H1 (cell line): ENCODE data around the gene PRR5L. TPM values are rescaled to one million over a fixed set of nuclear protein-coding genes. Genes with fewer than 3 reads are reported as not detected.

Experiments
- CTCF ChIA-PET: fragments of 300-600 bp; sonication (Branson Sonifier 250); formaldehyde crosslinking; loops from one replicate; lab custom pipeline; 2021; ENCODE audit not compliant: partially characterized antibody; lab: Charles Lee
- POLR2A ChIA-PET: fragments of 300-600 bp; sonication (Branson Sonifier 250); formaldehyde crosslinking; loops from one replicate; lab custom pipeline; 2021; ENCODE audit warnings: inconsistent platforms; ENCODE audit not compliant: partially characterized antibody; lab: Charles Lee
- DNase-seq, 2 experiments: peaks; one replicate each; pipeline versions ENCODE4 v3.0.0 to v3.0.0-alpha.2; 2010 to 2022; ENCODE audit warnings: low spot score in 2 of 2, low read depth in 1 of 2, mixed read lengths in 1 of 2
- FAIRE-seq: peaks from 2 replicates; lab custom pipeline; 2011; peaks lifted over from hg19 to GRCh38; lab: Jason Lieb, UNC
- H2AFZ ChIP-seq: 2 replicates; pipeline ENCODE4 v1.8.1; 2012; ENCODE audit warnings: low read length, inconsistent platforms
- H2AK5ac ChIP-seq: 2 replicates; pipeline ENCODE4 v1.6.1; 2013; ENCODE audit warnings: low read depth, low read length
- H2BK120ac ChIP-seq: replicated peaks from 2 replicates; pipeline ENCODE3; 2013; ENCODE audit warnings: low read depth, low read length, inconsistent platforms
- H2BK12ac ChIP-seq: 2 replicates; pipeline ENCODE4 v1.6.1; 2013; ENCODE audit warnings: low read depth, low read length
- H2BK15ac ChIP-seq: 2 replicates; pipeline ENCODE4 v1.6.1; 2013; ENCODE audit warnings: low read length
- H2BK20ac ChIP-seq: 2 replicates; pipeline ENCODE4 v1.6.1; 2013; ENCODE audit warnings: low read length
- H2BK5ac ChIP-seq: 2 replicates; pipeline ENCODE4 v1.6.1; 2013; ENCODE audit warnings: low read depth, low read length
- H3K14ac ChIP-seq: 2 replicates; pipeline ENCODE4 v1.6.1; 2013; ENCODE audit warnings: inconsistent platforms; ENCODE audit not compliant: insufficient read length
- H3K18ac ChIP-seq: 2 replicates; pipeline ENCODE4 v1.6.1; 2013; ENCODE audit warnings: low read length; ENCODE audit errors: extremely low read depth
- H3K23ac ChIP-seq: 2 replicates; pipeline ENCODE4 v1.6.1; 2013; ENCODE audit warnings: inconsistent platforms; ENCODE audit not compliant: insufficient read length
- H3K23me2 ChIP-seq: 2 replicates; pipeline ENCODE4 v1.6.1; 2013; ENCODE audit warnings: low read depth, low read length
- H3K27ac ChIP-seq: 2 replicates; pipeline ENCODE4 v1.6.1; 2011; ENCODE audit warnings: low read depth, low read length, inconsistent platforms
- H3K27me3 ChIP-seq, 4 experiments: replicated peaks in 1 of 4; 1 replicate in 1 of 4; 2 replicates in 3 of 4; pipeline versions ENCODE4 v1.6.1 to v1.8.1; 2011 to 2013; ENCODE audit warnings: low read length in 3 of 4, mild to moderate bottlenecking in 3 of 4, inconsistent platforms in 2 of 4, mixed read lengths in 2 of 4, moderate library complexity in 1 of 4; ENCODE audit not compliant: control insufficient read depth in 3 of 4, insufficient read depth in 3 of 4; ENCODE audit errors: extremely low read depth in 1 of 4
- H3K36me3 ChIP-seq, 4 experiments: 2 replicates each; pipeline versions ENCODE4 v1.6.1 to v1.8.1; 2011 to 2013; ENCODE audit warnings: mild to moderate bottlenecking in 4 of 4, low read length in 3 of 4, moderate library complexity in 2 of 4, control low read depth in 1 of 4, inconsistent platforms in 1 of 4; ENCODE audit not compliant: insufficient read depth in 4 of 4, control insufficient read depth in 2 of 4
- H3K4ac ChIP-seq: replicated peaks from 2 replicates; pipeline ENCODE3; 2013; ENCODE audit warnings: low read length, low read depth, mixed read lengths, inconsistent platforms; ENCODE audit not compliant: insufficient read length
- H3K4me1 ChIP-seq, 4 experiments: replicated peaks in 1 of 4; 1 replicate in 1 of 4; 2 replicates in 3 of 4; pipeline versions ENCODE4 v1.6.1 to v1.8.1; 2011 to 2013; ENCODE audit warnings: low read length in 3 of 4, inconsistent platforms in 2 of 4, mixed read lengths in 1 of 4; ENCODE audit not compliant: insufficient read depth in 4 of 4, control insufficient read depth in 3 of 4
- H3K4me2 ChIP-seq, 2 experiments: 2 replicates each; pipeline versions ENCODE4 v1.6.1 to v1.8.1; 2011 to 2013; ENCODE audit warnings: low read depth in 2 of 2, low read length in 2 of 2, control low read depth in 1 of 2, inconsistent platforms in 1 of 2, mild to moderate bottlenecking in 1 of 2; ENCODE audit not compliant: insufficient read depth in 1 of 2
- H3K4me3 ChIP-seq, 4 experiments: fragments of 200-600, 300-600 bp in 1 of 4; sonication (generic), shearing (Covaris generic), sonication (Bioruptor Twin) in 1 of 4; 2 replicates each; pipeline versions ENCODE4 v1.5.1 to v1.8.1; 2011 to 2016; ENCODE audit warnings: low read length in 4 of 4, low read depth in 3 of 4, control low read depth in 2 of 4, inconsistent platforms in 2 of 4, mild to moderate bottlenecking in 2 of 4, mixed read lengths in 1 of 4, moderate library complexity in 1 of 4; ENCODE audit not compliant: insufficient read depth in 2 of 4; ENCODE audit errors: extremely low read depth in 1 of 4
- H3K56ac ChIP-seq: replicated peaks from 2 replicates; pipeline ENCODE3; 2013; ENCODE audit warnings: low read depth, mild to moderate bottlenecking, mixed read lengths, low read length, inconsistent platforms; ENCODE audit not compliant: insufficient read length
- H3K79me1 ChIP-seq: 2 replicates; pipeline ENCODE4 v1.6.1; 2013; ENCODE audit warnings: low read depth, low read length, control low read depth
- H3K79me2 ChIP-seq, 2 experiments: 2 replicates each; pipeline versions ENCODE4 v1.6.1 to v1.8.1; 2012 to 2013; ENCODE audit warnings: low read length in 2 of 2, mild to moderate bottlenecking in 2 of 2, inconsistent platforms in 1 of 2; ENCODE audit not compliant: insufficient read depth in 2 of 2, control insufficient read depth in 1 of 2
- H3K9ac ChIP-seq, 4 experiments: replicated peaks in 1 of 4; 1 replicate in 1 of 4; 2 replicates in 3 of 4; pipeline versions ENCODE4 v1.6.1 to v1.8.1; 2011 to 2013; ENCODE audit warnings: low read depth in 3 of 4, low read length in 3 of 4, control low read depth in 2 of 4, mild to moderate bottlenecking in 2 of 4, moderate library complexity in 2 of 4, inconsistent platforms in 1 of 4; ENCODE audit errors: extremely low read depth in 1 of 4
- H3K9me3 ChIP-seq, 2 experiments: 2 replicates each; pipeline versions ENCODE4 v1.6.1 to v1.8.1; 2012 to 2013; ENCODE audit warnings: mild to moderate bottlenecking in 2 of 2, moderate library complexity in 2 of 2, control low read depth in 1 of 2, inconsistent platforms in 1 of 2, low read depth in 1 of 2, low read length in 1 of 2, mixed read lengths in 1 of 2; ENCODE audit not compliant: insufficient read depth in 2 of 2
- H4K20me1 ChIP-seq, 2 experiments: replicated peaks in 1 of 2; 2 replicates each; pipeline versions ENCODE3 to v1.8.1; 2011 to 2013; ENCODE audit warnings: inconsistent platforms in 2 of 2, low read length in 2 of 2, mild to moderate bottlenecking in 1 of 2; ENCODE audit not compliant: insufficient read depth in 2 of 2, control insufficient read depth in 1 of 2
- H4K5ac ChIP-seq: 2 replicates; pipeline ENCODE4 v1.6.1; 2013; ENCODE audit warnings: low read length, low read depth, mixed read lengths, inconsistent platforms; ENCODE audit not compliant: insufficient read length
- H4K8ac ChIP-seq: 2 replicates; pipeline ENCODE4 v1.8.0; 2013; ENCODE audit warnings: mild to moderate bottlenecking, moderate library complexity, low read length, inconsistent platforms; ENCODE audit not compliant: insufficient read depth; ENCODE audit errors: extremely low read depth
- H4K91ac ChIP-seq: replicated peaks from 2 replicates; pipeline ENCODE3; 2013; ENCODE audit warnings: low read length, mixed read lengths, inconsistent platforms; ENCODE audit not compliant: insufficient read length
- ASH2L ChIP-seq: fragments of 200-600, 300-600 bp; sonication (generic); IDR thresholded peaks from one replicate; pipeline ENCODE4 v1.7.1; 2017; ENCODE audit warnings: low read length
- BRCA1 ChIP-seq: IDR thresholded peaks from 2 replicates; pipeline ENCODE4 v1.6.1; 2012; ENCODE audit warnings: low read depth, low read length, improper control_type of control experiment
- E2F6 ChIP-seq: IDR thresholded peaks from 2 replicates; pipeline ENCODE4 v1.6.1; 2012; ENCODE audit warnings: inconsistent platforms
- JUND ChIP-seq: IDR thresholded peaks from 2 replicates; pipeline ENCODE4 v1.6.1; 2011; ENCODE audit warnings: mild to moderate bottlenecking, improper control_type of control experiment, low read length
- PHF8 ChIP-seq: fragments of 200-600 bp; sonication (generic); conservative IDR thresholded peaks from 2 replicates; pipeline ENCODE4 v1.7.1; 2012; ENCODE audit warnings: low read depth, mild to moderate bottlenecking, inconsistent platforms, low read length, moderate library complexity
- POLR2A ChIP-seq, 2 experiments: IDR thresholded peaks; 1 replicate in 1 of 2; 2 replicates in 1 of 2; pipeline ENCODE4 v1.6.1; 2011; ENCODE audit warnings: low read depth in 2 of 2, low read length in 2 of 2, mild to moderate bottlenecking in 2 of 2; ENCODE audit errors: control extremely low read depth in 1 of 2
- RAD21 ChIP-seq, 2 experiments: IDR thresholded peaks in 1 of 2; conservative IDR thresholded peaks in 1 of 2; 2 replicates each; pipeline ENCODE4 v1.6.1; 2011; ENCODE audit warnings: low read depth in 2 of 2, low read length in 2 of 2, improper control_type of control experiment in 1 of 2, inconsistent platforms in 1 of 2, mild to moderate bottlenecking in 1 of 2, moderate library complexity in 1 of 2
- RBBP5 ChIP-seq: IDR thresholded peaks from 2 replicates; pipeline ENCODE4 v1.7.1; 2012; ENCODE audit warnings: low read depth, mild to moderate bottlenecking, inconsistent platforms, low read length, moderate library complexity, borderline replicate concordance
- SP1 ChIP-seq: IDR thresholded peaks from 2 replicates; pipeline ENCODE4 v1.6.1; 2011; ENCODE audit warnings: low read depth, low read length
- TBP ChIP-seq: IDR thresholded peaks from 2 replicates; pipeline ENCODE4 v1.6.1; 2011; ENCODE audit warnings: low read depth, low read length, improper control_type of control experiment
- USF2 ChIP-seq: IDR thresholded peaks from 2 replicates; pipeline ENCODE4 v1.6.1; 2011; ENCODE audit warnings: low read length, improper control_type of control experiment
- ZNF274 ChIP-seq: IDR thresholded peaks from 2 replicates; pipeline ENCODE4 v1.7.0; 2012; ENCODE audit warnings: low read length, borderline replicate concordance; ENCODE audit errors: extremely low read depth
- WGBS, 2 experiments: shearing (Covaris generic) in 1 of 2; methylation state at CpG; one replicate each; pipeline versions ENCODE4 v1.1.6 to v1.1.7; 2013 to 2015; ENCODE audit warnings: low lambda C conversion rate in 2 of 2, mixed read lengths in 2 of 2, inconsistent platforms in 1 of 2, low coverage in 1 of 2, missing lambda C conversion rate in 1 of 2; ENCODE audit not compliant: insufficient replicate concordance in 2 of 2, insufficient coverage in 1 of 2, insufficient read length in 1 of 2; ENCODE audit errors: extremely low coverage in 1 of 2, missing lambda C conversion rate in 1 of 2; 5-methylcytosine and 5-hydroxymethylcytosine counted together
- polyA plus RNA-seq, 7 experiments: library from polyadenylated mRNA; depleted of rRNA in 3 of 7; stranded (reverse) in 5 of 7; unstranded in 2 of 7; fragments of >200 nt in 5 of 7; fragments of 200-250 nt in 2 of 7; gene quantifications; 1 replicate in 5 of 7; 2 replicates in 1 of 7; 4 replicates in 1 of 7; pipeline versions ENCODE4 v1.2.1 to v1.2.3, GENCODE V29; 2011 to 2013; ENCODE audit warnings: missing spikeins in 2 of 7, mixed read lengths in 2 of 7
- total RNA-seq: library from RNA; stranded (reverse); fragmentation: NEBNext Ultra II Directional; extraction: Animal tissue kit (Norgen Biotek cat#: 25700); gene quantifications from 2 replicates; pipeline ENCODE4 v1.2.1, GENCODE V29; 2021

The PRR5L gene
- total and polyA plus RNA-seq, 2 of the 8 experiments (the other 6 are each of a cell fraction or from before 2014, with no cell fraction given) = 6.6 to 10.1 TPM

GRCh38 chr11:36498721-36499120 is 202.6 kb downstream of the PRR5L start:
- no peak overlapping the region for H2BK20ac ChIP-seq
- H3K79me1 ChIP-seq = no peaks in the 10 kb centered on the region
- H2BK120ac ChIP-seq = no peak overlapping the region
- H2BK5ac ChIP-seq = no peak overlapping the region
- no peak overlapping the region for H3K14ac ChIP-seq
- H3K36me3 ChIP-seq = peaks cover 0 to 31% (median 0%) of the 10 kb centered on the region in 4 experiments; a peak in 4 of 8 replicates
- no peak overlapping the region for H4K5ac ChIP-seq
- no peaks in the 10 kb centered on the region for H3K27me3 ChIP-seq
- no peak overlapping the region for H3K27ac ChIP-seq
- no peaks in the 10 kb centered on the region for H3K9me3 ChIP-seq
- no peaks in the 10 kb centered on the region for H3K4me1 ChIP-seq
- no peak overlapping the region for H4K91ac ChIP-seq
- H4K8ac ChIP-seq = no peak overlapping the region
- no peak overlapping the region for H3K9ac ChIP-seq
- H2BK12ac ChIP-seq = no peak overlapping the region
- H3K23ac ChIP-seq = no peak overlapping the region
- WGBS, 2 experiments = 90% methylated on average over 1 of the region's 1 CpG; no CpG with 5 or more reads in 1 of the 2 experiments
- H3K4ac ChIP-seq = no peak overlapping the region
- no peak overlapping the region for H3K56ac ChIP-seq
- no peaks in the 10 kb centered on the region for H3K23me2 ChIP-seq
- no peak overlapping the region for H3K4me2 ChIP-seq
- peaks cover 0 to 2% of the 10 kb centered on the region in 2 experiments for H4K20me1 ChIP-seq
- H2AFZ ChIP-seq = no peak overlapping the region
- no peak overlapping the region for H3K18ac ChIP-seq
- no peak overlapping the region for H2AK5ac ChIP-seq
- POLR2A ChIA-PET = interaction anchor here (1.4 kb wide), 1 partner anchor 10 kb away, joined by 3 read pairs; no protein-coding TSS in a partner anchor
- no peak overlapping the region for H3K4me3 ChIP-seq
- H3K79me2 ChIP-seq = no peaks in the 10 kb centered on the region
- H2BK15ac ChIP-seq = no peak overlapping the region
- DNase-seq (no peak), FAIRE-seq (no peak)
- CTCF ChIA-PET = interaction anchor here (1.0 to 1.5 kb wide), 4 partner anchors 10 to 1015 kb away, joined by 3 to 5 read pairs (median 4); no protein-coding TSS in a partner anchor
- TF ChIP-seq RAD21 (IDR thresholded peaks at IDR 0.05 in 1 of 2, conservative IDR thresholded peaks at IDR 0.05 in 1 of 2; ENCODE audit: low read depth in 2 of 2, low read length in 2 of 2) (no peak), ASH2L (no peak), PHF8 (no peak), E2F6 (no peak), JUND (no peak), TBP (no peak), POLR2A (IDR thresholded peaks at IDR 0.05; ENCODE audit: control extremely low read depth in 1 of 2, low read depth in 2 of 2, low read length in 2 of 2) (no peak), BRCA1 (no peak), ZNF274 (no peak), RBBP5 (no peak), USF2 (no peak), SP1 (no peak)
